HG02938 (cell line): Measurements from ENCODE around the gene HOXC6.
"Not testable (repeated sequence)": the region's sequence is repeated elsewhere in the genome, so short reads cannot be mapped to it uniquely, and the experiment has no call there.

Experiments used
- ATAC-seq: cut with Tn5 transposase; IDR thresholded peaks from one replicate; pipeline ENCODE4 v1.9.1; 2021; ENCODE audit warnings: mild to moderate bottlenecking, moderate library complexity; ENCODE audit not compliant: unreplicated experiment

The HOXC6 gene

DNA sequence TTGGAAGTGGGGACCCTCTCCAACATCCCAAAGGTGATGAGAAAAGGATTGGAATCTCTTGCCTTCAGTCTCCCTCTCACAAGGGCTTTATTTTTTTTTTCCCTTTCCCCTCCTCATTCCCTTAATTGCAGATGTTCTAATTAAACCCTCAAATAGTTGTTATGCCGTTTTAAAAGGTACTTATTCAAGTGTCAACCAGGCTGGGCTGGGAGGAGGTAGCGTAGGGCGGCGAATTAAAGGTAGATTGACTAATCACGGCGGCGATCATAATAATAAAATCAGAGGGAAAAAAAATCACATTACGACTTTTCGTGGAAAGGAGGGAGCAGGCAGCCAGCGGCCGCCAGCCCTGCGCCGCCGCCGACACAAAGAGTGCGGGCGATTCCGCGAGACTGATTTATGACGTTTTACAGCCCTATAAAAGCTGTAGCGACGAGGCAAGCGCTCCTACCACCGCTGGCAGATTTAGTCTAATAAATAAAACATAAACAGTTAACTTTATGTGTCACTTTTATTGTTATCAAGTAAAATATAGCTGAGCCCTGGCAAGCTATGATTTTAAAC lies 23.7 kb downstream of the HOXC6 start:
- no peak for ATAC-seq

DNA sequence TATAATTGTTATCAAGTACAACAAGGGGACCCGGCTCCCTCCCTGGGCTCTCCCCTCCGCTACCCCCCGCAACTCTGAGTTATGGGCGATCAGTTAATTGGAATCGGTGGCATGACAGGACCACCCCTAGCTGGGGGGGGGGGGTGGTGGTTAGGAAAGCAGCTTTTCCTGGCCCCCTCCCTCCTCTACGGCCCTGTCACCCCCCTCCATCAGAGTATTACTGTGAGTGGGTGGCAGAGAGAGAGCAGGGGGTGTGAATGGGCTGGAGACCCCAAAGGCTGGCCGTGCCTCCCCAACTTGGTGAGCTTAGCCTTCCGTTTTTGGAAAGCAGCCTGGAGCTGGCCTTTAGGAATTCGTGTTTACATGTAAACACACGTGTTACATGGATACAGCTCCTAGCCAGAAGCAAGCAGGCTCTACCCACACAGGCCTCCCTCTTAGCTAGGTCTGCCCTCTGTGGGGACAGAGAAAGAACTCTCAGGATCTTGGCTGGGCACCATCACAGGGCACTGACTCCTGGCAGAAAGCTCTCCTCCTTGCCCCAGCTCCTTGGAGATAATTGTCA lies 24.3 kb downstream of the HOXC6 start:
- peak; percentile 13 for ATAC-seq

DNA sequence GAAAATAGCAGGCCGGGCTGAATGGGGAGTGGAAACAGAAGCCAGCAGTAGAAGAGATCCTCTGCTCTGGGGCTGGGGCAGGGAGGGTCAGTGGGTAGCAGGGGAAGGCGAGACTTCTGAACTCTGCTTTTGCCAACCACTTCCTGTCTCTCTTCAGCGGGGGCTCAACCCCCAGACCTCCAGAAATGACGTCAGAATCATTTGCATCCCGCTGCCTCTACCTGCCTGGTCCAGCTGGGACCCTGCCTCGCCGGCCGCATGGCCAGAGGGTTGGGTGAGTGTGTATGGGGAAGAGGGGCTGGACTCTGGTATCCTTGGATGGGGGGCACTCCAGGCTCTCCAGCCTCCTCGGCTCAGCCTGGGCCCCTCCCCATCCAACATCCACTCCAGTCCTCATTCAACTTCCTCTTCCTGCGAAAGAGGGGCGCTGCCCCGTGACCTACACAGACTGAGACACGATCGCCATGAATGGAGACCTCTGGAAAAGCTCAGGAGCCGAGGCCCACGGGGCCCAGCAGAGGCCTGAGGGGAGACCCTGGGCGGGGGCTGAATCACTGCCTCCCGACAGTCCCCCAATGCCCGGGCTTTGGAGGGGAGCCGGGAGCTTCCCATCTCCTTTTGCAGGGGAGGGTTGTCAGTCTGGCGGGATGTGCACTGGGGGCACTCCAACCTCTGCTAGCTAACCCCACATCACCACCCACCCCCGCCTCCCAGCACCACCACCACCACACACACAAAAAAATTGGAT lies 24.9 kb downstream of the HOXC6 start:
- peak; percentile 58 for ATAC-seq

DNA sequence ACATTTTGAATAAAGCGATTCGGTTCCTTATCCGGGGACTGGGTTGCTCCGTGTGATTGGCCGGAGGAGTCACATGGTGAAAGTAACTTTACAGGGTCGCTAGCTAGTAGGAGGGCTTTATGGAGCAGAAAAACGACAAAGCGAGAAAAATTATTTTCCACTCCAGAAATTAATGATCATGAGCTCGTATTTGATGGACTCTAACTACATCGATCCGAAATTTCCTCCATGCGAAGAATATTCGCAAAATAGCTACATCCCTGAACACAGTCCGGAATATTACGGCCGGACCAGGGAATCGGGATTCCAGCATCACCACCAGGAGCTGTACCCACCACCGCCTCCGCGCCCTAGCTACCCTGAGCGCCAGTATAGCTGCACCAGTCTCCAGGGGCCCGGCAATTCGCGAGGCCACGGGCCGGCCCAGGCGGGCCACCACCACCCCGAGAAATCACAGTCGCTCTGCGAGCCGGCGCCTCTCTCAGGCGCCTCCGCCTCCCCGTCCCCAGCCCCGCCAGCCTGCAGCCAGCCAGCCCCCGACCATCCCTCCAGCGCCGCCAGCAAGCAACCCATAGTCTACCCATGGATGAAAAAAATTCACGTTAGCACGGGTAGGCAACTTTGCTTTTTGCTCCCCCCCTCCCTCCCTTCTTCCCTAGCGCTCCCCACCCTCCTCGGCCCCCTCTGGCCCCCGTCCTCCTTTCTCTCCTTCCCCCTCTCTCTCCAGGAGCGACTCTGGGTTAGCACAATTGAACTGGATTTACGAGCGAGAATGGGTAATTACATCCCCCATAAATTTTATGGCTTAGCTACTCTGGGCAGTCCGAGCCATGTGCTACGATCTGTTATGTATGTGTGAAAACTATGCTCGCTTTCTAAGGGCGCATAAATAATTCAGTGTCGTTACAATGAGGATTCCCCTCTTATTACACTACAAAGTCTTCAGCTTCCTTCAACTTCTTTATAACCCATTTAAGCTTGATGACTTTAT lies 25.8 kb downstream of the HOXC6 start, which contains the start of gene HOXC4:
HOXC4 (plus strand) TSS at position 85 of the 991 bp plus-strand sequence; CDS start at position 173, 88 bp downstream.
- ATAC-seq: no peak

DNA sequence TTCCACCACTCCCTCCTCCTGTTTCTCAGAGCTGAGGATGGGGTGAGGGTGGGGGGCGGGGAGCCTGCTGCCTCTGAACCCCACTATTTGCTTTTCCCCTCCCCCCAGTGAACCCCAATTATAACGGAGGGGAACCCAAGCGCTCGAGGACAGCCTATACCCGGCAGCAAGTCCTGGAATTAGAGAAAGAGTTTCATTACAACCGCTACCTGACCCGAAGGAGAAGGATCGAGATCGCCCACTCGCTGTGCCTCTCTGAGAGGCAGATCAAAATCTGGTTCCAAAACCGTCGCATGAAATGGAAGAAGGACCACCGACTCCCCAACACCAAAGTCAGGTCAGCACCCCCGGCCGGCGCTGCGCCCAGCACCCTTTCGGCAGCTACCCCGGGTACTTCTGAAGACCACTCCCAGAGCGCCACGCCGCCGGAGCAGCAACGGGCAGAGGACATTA lies 26.5 kb downstream of the HOXC6 start:
- ATAC-seq: no peak

DNA sequence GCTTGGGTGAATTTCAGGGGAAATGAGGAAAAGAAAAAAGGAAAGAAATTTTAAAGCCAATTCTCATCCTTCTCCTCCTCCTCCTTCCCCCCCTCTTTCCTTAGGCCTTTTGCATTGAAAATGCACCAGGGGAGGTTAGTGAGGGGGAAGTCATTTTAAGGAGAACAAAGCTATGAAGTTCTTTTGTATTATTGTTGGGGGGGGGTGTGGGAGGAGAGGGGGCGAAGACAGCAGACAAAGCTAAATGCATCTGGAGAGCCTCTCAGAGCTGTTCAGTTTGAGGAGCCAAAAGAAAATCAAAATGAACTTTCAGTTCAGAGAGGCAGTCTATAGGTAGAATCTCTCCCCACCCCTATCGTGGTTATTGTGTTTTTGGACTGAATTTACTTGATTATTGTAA lies 27.3 kb downstream of the HOXC6 start:
- no peak for ATAC-seq

DNA sequence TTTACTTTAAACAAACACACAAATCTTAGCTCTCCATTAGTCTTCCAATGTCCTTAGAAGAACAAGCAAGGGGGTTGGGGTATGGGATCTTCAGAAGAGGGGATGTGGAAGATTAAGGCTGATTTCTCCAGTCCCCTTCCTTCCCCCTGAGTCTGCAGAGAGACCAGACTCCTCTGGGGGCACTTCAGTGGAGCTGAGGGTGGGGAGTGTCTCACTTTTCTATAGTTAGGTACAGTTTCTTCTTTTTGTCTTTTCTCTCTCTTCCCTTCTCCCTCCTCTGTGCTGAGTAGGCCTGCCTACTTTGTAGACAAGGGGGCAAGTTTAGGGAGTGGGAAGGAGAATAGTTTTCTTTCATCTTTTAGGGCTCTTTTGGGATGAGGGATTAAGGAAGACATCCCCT lies 27.9 kb downstream of the HOXC6 start:
- ATAC-seq: no peak

DNA sequence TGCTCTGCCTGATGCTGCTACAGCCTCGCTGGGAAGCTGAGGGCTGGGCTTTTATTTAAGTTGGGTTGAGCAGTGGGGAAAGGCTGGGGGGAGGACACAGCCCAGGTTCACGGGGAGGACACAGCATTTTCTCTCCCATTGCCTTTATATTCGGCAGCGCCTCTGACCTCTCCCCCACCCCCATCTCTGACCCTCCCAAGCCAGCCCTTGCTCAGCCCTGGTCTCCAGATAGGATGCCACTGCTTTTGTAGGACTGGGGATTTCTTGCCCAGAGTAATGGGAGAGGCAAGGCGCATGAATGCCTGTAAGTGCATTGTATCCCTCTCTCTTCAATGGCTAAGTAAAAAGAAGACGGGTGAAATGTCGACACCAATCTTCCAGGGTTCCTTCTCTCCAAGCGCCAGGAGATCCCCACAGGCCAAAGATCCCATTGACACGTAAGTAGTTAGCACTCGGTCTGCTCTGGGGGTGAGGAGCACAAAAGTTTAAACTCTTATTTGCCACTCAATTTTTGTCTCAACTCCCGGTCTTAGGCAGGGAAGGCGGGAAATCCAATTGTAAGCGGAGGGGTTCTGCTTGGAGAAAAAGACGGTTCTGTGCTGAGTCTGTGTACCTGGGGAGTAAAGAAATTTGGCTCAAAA lies 30.0 kb downstream of the HOXC6 start:
- ATAC-seq: no peak

DNA sequence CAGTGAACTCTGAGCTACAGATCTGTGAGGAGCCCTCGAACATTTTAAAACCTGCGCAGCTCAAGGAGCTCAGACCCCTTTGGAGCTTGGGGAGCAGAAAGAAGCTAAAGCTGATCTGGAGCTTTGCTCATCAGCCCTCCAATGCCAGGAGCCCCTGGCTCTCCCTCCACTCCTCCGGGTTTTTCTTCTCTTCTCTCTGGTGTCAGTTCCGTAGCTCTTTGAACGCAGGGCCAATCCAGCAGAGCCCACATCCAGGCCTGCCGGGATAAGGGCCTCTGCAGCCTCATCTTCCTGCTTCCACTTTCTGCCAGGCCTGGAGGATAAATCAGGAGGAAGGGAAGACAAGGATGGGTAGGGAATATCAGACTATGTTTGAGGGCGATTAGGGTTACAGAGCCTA lies 31.4 kb downstream of the HOXC6 start:
- ATAC-seq: no peak

DNA sequence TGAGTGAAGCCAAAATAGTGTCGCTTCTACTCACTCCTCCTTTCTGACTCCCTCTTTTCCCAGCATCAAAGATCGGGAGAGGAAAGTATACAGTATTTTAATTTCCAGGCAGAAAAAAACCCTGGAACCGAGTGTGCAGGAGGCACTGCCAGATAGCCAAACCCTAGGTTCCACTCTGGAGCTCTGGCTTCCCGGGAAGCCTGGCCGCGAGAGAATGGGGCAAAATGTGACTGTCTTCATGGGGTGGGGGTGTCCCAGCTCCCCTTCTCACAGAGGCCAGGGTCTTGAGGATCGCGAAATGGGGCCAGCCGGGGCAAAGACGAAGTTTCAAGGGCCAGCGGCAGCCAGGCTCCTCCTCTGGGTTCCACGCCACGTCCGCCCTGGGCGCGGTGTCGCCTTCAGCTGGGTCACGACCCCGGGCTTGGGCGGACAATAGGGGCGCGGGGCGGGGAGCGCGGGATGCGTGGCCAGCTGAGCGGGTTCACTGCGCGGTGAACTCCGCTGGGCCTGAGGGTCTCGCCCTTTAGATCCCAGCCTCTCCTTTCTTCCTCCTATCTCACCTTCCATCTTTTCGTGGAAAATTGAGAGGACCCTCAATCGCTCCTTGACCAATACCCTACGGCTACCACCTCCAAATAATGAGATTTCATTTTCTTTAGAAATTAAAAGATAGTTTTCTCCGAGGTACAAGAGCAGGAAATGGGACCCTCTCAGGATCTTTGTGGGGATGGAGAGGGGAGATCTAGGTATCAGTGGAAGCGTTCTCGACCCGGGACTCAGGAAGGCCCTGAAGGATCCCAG lies 32.1 kb downstream of the HOXC6 start:
- ATAC-seq: no peak

DNA sequence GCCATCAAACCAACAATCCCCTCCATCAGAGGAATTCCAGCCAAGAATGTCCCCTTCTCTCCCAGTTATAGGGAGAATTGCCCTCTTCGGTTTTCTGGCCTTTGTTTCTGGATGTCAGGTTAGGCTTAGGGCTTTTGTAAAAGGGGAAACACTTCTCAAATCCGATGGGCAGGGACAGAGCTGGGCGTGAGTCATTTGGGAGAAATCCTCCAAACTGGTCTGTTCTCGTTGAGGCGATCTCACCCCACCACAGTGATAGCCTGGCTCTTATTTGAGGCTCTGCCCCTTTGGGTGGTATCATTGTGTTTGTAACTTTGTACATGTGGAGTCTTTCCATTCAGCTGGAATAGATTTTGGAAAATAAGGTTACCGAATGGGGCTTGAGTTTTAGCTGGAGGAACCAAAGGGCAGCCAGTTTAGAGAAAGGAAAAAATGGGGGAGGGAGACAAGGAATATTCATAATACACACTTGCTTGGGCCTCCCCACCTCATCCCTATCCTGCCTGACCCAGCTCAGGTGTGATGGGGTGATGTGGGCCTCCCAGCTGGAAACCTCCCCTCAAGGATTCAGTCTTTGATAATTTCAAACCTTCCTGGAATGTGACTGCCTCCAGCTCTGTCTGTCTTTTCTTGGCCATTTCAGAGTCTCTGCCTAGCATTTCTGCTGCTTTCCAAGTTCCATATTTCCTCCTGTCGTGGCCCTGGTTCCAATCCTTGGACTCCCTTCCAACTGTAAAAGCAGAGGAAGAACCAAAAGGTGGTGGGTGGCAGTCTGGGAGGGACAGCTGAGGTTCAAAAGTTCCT lies 32.9 kb downstream of the HOXC6 start:
- ATAC-seq: no peak

DNA sequence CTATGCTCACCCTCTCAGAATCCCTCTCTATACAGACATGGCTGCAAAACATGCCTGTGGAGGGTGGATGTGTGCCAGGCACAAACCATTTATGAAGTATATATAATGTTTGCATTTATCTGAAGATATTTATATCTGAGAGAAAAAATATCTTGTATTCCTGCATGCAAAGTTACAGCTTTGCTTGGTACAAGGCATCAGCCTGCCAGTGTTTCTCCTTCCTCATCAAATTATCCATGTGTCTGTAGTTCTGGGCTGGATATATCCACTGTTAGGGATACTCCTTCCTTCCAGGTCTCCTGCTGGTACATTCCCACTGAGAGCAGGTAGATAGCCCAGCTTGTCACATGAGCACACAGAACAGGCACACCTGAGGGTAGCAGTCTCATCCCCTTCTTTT lies 37.4 kb downstream of the HOXC6 start:
- ATAC-seq: no peak

DNA sequence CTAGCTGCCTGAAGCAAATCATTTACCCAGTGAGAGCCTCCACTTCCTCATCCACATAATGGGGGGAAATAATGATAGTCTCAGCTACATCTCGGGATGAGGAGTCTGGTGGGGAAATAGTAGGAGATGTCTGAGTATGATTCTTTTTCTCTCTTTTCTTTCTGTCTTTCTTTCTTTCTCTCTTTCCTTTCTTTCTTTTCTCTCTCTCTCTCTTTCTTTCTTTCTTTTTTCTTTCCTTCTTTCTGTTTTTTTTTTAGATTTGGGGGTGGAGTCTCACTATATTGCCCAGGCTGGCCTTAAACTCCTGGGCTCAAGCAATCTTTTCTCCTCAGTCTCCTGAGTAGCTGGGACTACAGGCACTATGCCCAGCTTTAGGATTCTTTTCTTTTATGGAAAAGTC lies 38.2 kb downstream of the HOXC6 start:
- ATAC-seq: no peak

DNA sequence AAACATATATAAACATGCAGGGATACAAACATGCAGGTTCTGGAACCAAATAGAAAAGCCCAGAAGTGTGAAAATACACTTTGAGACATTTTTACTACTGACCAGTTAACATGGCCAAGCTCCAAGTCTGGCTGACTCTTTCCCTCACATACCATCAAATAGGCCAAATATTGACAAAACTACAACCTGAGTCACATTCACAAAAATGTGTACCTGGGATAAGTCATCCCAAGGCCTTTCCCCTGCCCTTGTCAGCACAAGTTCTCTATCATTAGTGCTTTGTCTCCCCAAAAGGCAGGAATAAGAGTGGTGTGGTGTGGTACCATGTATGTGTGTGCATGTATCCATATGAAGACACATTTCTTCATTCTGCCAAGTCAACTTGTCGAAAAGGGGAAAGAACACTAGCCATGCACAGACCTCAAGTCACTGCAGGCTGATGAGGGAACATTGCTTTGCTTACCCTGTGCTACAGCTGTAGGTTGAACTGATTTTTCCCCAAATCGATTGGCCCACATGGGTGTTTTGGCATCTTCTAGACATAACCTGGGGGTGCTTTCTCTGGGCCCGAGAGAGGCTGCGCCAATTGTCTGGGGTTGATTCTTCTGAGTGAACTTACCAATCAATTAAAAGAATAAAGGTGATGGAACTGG lies 40.3 kb downstream of the HOXC6 start:
- no peak for ATAC-seq

DNA sequence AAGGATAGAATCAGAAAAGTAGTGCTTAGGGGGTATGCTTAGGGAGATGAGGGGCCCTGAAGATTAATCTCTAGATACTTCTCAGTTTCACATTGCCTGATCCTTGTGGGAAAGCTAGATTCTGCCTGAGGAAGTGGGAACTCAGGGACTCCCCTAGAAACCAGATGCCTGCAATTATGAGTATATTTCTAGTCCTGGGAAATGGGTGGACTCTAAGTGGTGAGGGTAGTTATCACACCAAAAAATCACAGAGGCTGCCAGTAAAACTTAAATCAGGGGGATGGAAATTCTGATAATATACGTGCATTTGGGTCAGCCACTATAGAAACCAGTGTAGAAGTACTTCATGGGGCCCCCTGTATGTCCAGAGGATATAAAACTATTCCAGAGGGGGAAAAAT lies 43.7 kb downstream of the HOXC6 start:
- ATAC-seq: no peak

DNA sequence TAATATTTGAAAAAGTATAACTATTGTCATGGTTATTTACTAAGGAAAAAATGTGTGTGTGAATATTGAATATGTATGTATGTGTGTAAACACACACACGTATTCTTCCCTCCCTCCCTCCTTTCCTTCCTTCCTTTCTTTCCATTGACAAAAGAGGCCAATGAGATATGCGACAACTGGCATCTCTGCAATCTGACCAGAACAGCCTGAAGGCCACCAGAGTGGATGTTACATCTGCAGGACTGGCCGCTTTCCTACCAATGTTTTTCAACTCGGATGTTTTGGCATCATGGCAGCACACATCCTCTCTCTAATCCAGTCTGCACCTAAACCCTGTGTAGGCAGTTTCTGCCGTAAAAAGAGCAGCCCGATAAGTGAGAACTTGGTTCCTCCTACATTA lies 46.1 kb downstream of the HOXC6 start:
- no peak for ATAC-seq

DNA sequence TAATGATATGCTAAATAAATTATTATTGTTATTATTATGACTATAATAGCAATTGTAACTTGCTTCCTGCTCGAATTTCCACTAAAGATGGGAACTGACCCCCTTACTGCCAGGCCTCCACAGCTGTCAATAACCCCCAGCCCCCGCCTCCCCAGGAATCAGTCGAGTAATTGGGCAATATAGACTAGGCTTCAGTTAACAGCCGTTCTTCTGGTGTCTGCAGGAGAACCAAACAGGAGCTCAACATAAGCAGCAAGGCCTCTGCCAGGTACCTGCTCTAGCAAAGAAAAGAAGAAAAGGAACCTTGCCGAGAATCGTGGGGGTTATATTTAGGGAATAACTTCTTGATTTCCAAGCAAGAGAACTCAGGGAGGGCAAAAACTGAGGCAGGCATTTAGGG lies 47.2 kb downstream of the HOXC6 start:
- ATAC-seq: no peak

DNA sequence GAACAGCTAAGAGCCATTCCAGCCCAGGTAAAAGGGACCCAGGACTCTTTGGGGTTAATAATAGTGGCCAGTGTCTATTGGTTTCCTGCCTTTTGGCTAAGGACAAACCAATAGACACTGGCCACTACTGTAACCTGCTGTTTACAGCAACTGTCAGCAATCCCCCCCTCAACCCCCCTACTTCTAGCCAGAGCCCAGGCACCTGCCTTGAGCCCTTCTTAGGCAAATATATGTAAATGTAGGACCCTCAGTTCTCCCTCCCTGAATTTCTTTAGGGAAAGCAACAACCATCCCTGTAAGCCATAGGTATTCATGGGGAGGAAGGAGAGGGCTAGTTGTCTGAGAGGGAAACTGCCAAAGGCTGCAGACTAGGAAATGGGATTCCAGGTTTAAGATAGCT lies 47.7 kb downstream of the HOXC6 start:
- ATAC-seq: no peak

DNA sequence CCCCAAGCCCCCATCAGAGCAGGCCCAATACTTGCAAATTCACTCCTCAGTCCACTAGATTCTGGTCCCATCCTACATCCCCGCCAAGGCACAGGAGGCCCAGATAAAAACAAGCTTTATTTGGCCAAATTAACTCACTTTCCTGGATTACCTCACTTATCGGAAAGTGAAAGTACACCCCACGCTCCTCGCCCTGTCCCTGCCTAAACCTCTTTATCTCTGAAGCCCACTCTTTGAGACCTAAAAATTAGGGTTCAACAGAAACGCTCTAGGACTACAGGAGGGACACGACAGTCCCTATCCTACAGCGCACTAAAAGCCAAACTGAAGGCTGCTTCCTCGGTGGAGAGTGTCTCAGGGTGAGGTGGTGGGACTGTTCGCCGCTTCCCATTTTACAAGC lies 49.6 kb downstream of the HOXC6 start:
- not testable (repeated sequence) for ATAC-seq
